SK-N-SH treated with all-trans-retinoic acid at 6 μM for 48 hours (cell line): ENCODE measurements around the gene PRKAG2.

ENCODE experiments used
- ARNTL ChIP-seq: fragments of 450-650 bp; formaldehyde crosslinking; IDR thresholded peaks from 2 replicates; pipeline ENCODE4 v1.5.0; 2020; ENCODE audit warnings: low read depth, mild to moderate bottlenecking, moderate library complexity, borderline replicate concordance
- BACH2 ChIP-seq: fragments of 250-450 bp; sonication (Bioruptor Pico); IDR thresholded peaks from 2 replicates; pipeline ENCODE4 v1.9.0; 2021; ENCODE audit warnings: mild to moderate bottlenecking, borderline replicate concordance
- ISL1 ChIP-seq: fragments of 250-450 bp; sonication (Bioruptor Pico); IDR thresholded peaks from 2 replicates; pipeline ENCODE4 v2.1.2; 2022; ENCODE audit warnings: mild to moderate bottlenecking, moderate library complexity
- ZFP3 ChIP-seq: fragments of 250-450 bp; sonication (Bioruptor Pico); IDR thresholded peaks from 2 replicates; pipeline ENCODE4 v1.5.0; 2020; ENCODE audit warnings: mild to moderate bottlenecking, moderate library complexity
- TF ChIP-seq, protein P1 (sequence below): fragments of 250-450 bp; sonication (Bioruptor Pico); IDR thresholded peaks from 2 replicates; pipeline ENCODE4 v1.5.1; 2020; ENCODE audit warnings: low read depth, mild to moderate bottlenecking, moderate library complexity

DNA sequence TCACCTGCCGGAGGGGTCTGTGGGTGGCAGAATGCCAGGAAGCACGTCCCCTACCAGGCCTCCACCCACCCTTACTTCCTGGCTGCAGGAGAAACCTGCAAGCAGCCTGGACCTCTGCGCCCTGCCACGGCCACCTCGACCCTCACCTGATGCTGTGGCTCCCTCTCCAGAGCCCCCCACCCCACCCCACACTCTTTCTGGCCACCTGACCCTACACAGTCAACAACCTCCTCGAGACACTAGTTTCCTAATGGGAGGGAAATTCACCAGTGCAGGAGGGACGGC is 91.3 kb downstream of the PRKAG2 start:
- no peak for TF ChIP-seq ARNTL (CRISPR knock-in tag)
- TF ChIP-seq, protein P1, sequence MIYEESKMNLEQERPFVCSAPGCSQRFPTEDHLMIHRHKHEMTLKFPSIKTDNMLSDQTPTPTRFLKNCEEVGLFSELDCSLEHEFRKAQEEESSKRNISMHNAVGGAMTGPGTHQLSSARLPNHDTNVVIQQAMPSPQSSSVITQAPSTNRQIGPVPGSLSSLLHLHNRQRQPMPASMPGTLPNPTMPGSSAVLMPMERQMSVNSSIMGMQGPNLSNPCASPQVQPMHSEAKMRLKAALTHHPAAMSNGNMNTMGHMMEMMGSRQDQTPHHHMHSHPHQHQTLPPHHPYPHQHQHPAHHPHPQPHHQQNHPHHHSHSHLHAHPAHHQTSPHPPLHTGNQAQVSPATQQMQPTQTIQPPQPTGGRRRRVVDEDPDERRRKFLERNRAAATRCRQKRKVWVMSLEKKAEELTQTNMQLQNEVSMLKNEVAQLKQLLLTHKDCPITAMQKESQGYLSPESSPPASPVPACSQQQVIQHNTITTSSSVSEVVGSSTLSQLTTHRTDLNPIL = no peak
- no peak for TF ChIP-seq ISL1 (CRISPR knock-in tag)
- no peak for TF ChIP-seq BACH2 (CRISPR knock-in tag)
- no peak for TF ChIP-seq ZFP3 (CRISPR knock-in tag)
